Measurements from ENCODE around the gene ELP5.
A peak's percentile ranks its signal among the peaks of the same experiment; 100 is the strongest.

Gene ELP5

GRCh38 chr17:7250695-7251627 is 1.1 kb upstream of the ELP5 start (continued):
- TF ChIP-seq ZNF157 (tag by site-specific recombination; IDR thresholded peaks at IDR 0.05) (no peak), IKZF3 (tag by site-specific recombination; IDR thresholded peaks at IDR 0.05) (no peak), ELK4 (IDR thresholded peaks at IDR 0.05; ENCODE audit: borderline replicate concordance, low read depth, low read length) (no peak), ZBTB11 (tag by site-specific recombination; conservative IDR thresholded peaks at IDR 0.05; ENCODE audit: low read depth) (0 out of 2 replicates have a peak, but pooled peaks have one; percentile 27), ZNF76 (tag by site-specific recombination; IDR thresholded peaks at IDR 0.05; ENCODE audit: borderline replicate concordance, low read depth) (peak; percentile 49; the same call in 1 of the 2 replicates), ZNF521 (tag by site-specific recombination; IDR thresholded peaks at IDR 0.05) (no peak), ZNF677 (tag by site-specific recombination; IDR thresholded peaks at IDR 0.05) (no peak), ZNF18 (tag by site-specific recombination; IDR thresholded peaks at IDR 0.05) (no peak)

GRCh38 chr17:7251661-7252175 is 297 bp upstream of the ELP5 start, which contains the start of gene CTDNEP1:
Gene CTDNEP1, minus strand, starts transcription at chr17:7251734. Its CDS starts 438 bp downstream, at chr17:7251296.
- Histone ChIP-seq H3K4me1 (ENCODE audit: control insufficient read depth, insufficient read depth, low read length) (peaks cover 13% of the 10 kb centered on the region; the same call in 1 of the 2 replicates), H3K4me3 (ENCODE audit: low read depth, low read length) (peak within 1 kb of the TSS; percentile 91), H3K36me3 (ENCODE audit: control insufficient read depth in 2 of 2, insufficient read depth in 1 of 2, low read length in 2 of 2) (peaks cover 35 to 51% of the 10 kb centered on the region in 2 experiments), H3K9me3 (ENCODE audit: control insufficient read depth, insufficient read depth, low read depth, low read length) (no peaks in the 10 kb centered on the region), H3K27ac (ENCODE audit: extremely low read depth, low read depth, low read length) (peak within 1 kb of the TSS; percentile 92)
- POLR2A ChIA-PET: interaction anchor here (0.6 to 2.0 kb wide), 7 partner anchors 11 to 78 kb away, joined by 3 to 33 read pairs (median 4); partner anchors contain the start of genes ACADVL, DLG4, DVL2 and GABARAP
- CTCF ChIA-PET: interaction anchor here (0.6 to 1.6 kb wide), 4 partner anchors 30 to 843 kb away, joined by 3 to 6 read pairs (median 4); partner anchors contain the start of gene SLC2A4
- TF ChIP-seq ZBTB21 (tag by site-specific recombination; IDR thresholded peaks at IDR 0.05) (no peak), ZEB2 (tag by site-specific recombination; IDR thresholded peaks at IDR 0.05) (peak; percentile 90; the same call in 1 of the 2 replicates), ZNF2 (tag by site-specific recombination; IDR thresholded peaks at IDR 0.05) (no peak), YY2 (tag by site-specific recombination; IDR thresholded peaks at IDR 0.05) (peak; percentile 96), ZNF391 (tag by site-specific recombination; IDR thresholded peaks at IDR 0.05; ENCODE audit: borderline replicate concordance, low read depth) (0 out of 2 replicates have a peak, but pooled peaks have one; percentile 18), ZNF302 (tag by site-specific recombination; IDR thresholded peaks at IDR 0.05; ENCODE audit: low read depth) (no peak), ZNF202 (tag by site-specific recombination; IDR thresholded peaks at IDR 0.05; ENCODE audit: borderline replicate concordance) (no peak), YY1 (tag by site-specific recombination; IDR thresholded peaks at IDR 0.05) (peak; percentile 94), ZNF518A (tag by site-specific recombination; conservative IDR thresholded peaks at IDR 0.05; ENCODE audit: low read depth) (peak; percentile 69), ZNF324 (tag by site-specific recombination; IDR thresholded peaks at IDR 0.05) (peak; percentile 71), ZBTB7A (tag by site-specific recombination; IDR thresholded peaks at IDR 0.05; ENCODE audit: low read depth) (peak; percentile 81), SP2 (tag by site-specific recombination; IDR thresholded peaks at IDR 0.05) (peak; percentile 96), KLF16 (tag by site-specific recombination; IDR thresholded peaks at IDR 0.05) (peak; percentile 22; the same call in 1 of the 2 replicates)
